GM19467 (cell line): ENCODE measurements around the gene CD44.
"Not testable (repeated sequence)": the region's sequence is repeated elsewhere in the genome, so short reads cannot be mapped to it uniquely, and the experiment has no call there.

Experiments
- ATAC-seq: cut with Tn5 transposase; IDR thresholded peaks from one replicate; pipeline ENCODE4 v1.9.1; 2021; ENCODE audit warnings: mild to moderate bottlenecking, moderate library complexity; ENCODE audit not compliant: unreplicated experiment

Gene CD44

DNA sequence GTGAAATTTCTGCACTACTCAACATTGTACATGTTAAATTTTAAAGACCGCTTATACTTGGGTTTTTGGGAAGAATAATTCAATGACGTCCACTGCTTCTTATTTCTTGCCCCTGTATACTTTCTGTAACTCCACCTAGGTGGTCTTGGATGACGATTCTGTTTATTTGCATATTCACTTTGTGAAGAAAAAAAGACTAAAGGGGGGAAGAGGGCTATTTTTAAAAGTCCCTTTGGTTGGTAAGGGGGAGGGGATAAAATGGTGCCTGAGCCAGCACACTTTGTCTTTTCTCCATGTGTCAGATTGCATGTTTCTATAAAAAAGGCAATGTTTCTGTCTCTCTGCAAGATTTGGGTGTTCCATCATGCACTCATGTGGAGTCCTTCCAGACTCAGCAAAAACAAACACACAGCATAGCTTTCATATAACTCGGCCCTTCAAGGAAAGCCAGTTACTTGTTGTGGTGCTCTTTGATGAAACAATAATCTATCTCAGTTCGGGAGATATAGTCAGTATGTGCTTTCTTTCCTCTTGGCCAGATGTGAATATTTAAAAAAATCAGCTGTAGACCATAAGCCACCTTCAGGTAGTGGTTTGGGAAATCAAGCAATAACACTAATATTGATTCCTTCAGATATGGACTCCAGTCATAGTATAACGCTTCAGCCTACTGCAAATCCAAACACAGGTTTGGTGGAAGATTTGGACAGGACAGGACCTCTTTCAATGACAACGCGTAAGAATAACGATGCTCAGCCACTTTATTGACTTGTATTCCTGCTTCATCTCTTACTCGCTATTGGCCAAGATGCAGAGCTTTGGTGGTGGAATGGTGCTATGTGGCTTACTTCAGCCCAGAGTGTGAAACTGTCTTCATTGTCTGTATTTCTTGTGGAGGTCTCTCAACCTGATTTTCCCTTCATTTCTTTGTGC, 68.8 kb downstream of the CD44 start:
- ATAC-seq, result no peak

DNA sequence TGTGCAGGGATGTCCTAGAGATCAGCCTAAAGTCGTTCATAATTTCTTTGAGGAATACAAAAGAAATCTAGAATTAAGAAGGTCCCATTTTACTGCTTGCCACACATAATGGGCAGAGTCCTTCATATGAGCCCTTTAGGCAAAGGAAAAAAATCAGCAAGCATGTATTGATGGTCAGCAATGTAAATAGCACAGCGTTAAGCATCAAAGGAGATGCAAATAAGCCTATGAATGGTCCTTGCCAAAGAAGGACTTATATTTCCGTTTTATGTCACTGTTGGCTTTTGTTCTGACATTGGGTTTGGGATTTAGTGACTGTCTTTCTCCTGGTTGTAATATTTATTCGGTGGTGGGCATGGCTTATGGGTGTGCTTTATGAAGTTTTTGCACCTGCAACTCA, 69.8 kb downstream of the CD44 start:
- no peak for ATAC-seq

DNA sequence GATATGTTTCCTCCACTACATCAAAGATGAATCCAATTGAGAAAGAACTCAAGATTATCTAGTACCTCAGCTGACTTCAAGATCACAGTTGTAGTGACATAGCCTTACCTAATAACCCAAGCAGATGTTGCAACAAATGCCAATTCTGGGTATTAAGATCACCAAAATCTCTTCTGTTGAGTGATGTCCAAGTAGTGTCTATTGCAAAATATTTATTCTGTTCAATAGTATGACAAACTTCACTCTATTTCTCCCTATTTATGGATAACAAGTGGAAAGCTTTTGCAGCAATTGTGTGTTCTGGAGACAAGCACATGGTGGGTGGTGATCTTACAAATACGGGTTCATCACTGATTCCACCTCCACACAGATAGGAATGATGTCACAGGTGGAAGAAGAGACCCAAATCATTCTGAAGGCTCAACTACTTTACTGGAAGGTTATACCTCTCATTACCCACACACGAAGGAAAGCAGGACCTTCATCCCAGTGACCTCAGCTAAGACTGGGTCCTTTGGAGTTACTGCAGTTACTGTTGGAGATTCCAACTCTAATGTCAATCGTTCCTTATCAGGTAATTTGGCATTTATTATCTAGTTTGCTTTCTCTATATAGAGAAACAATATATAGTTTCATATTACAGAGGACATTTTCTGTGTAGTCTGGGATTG, 72.0 kb downstream of the CD44 start:
- ATAC-seq, result no peak

DNA sequence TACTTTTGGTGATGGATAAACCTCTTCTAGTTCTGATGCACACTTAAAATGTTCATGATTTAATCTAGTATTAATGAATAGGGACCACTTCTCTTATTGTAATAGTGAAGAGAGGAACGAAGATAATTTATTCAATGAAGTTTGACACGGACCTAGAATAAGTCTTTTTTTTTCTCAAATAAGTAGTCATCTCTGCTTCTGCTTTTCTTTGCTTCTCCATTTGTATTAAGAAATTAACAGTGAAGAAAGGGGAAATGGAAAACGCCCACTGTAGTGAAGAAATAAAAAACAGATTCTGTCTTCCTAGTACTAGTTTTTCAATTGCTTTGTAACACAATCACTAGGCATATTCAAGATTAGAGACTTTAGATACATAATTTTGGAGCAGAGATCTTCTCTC, 73.0 kb downstream of the CD44 start:
- no peak for ATAC-seq

DNA sequence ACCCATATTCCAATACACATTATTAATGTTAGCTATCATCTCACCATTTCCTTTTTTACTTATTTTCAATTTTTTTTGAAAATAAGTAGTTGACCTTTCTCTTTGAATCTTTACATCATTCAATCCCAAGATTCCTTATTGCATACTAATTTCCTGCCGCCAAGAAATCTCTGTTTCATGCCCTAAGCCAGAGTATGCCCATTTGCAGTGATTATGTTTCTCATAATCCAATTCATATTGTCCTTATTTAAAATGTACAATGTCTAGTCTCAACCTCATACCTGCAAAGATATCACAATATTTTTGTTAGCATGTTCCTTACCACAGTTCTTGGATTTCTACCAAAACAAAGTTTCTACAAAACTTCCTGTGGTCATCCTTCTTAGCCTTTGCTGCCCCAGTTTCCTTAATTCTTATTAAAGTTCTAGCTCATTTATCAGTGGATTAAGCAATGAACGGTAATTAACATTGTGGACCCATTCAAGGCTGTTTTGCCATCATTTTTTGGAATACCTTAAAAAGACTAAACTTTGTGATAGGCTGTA, 75.3 kb downstream of the CD44 start:
- no peak for ATAC-seq

DNA sequence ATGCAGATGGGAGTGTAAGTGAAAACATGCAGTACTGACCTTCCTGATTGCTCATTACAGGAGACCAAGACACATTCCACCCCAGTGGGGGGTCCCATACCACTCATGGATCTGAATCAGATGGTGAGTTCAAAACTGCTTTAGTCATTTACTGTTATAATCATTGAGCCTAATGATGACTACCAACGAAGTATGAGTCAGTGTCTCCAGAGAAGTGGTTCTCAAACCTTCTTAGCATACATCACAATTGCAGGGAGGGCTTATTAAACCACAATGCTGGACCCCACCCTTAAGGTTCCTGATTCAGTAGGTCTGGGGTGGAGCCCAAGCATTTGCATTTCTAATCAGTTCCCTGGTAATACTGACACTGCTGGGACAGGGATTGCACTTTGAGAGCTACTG, 75.8 kb downstream of the CD44 start:
- ATAC-seq, result no peak

DNA sequence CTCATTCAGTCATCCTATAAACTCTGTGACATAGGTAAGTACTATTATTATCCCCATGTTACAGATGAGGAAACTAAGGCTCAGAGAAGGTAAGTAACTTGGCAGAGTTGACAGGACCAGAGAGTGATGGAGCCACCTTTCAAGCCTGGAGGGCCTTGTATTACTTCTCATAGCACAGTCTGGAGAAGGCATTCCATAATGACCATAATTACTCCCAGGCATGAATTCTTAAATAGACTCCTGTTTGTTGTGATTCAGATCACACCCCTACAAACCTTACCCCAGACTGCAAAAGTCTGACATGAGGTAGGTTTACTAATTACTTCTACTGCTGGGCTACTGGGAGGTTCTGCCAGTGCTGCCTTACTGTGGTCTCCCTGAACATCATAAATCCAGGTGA, 77.0 kb downstream of the CD44 start:
- no peak for ATAC-seq

DNA sequence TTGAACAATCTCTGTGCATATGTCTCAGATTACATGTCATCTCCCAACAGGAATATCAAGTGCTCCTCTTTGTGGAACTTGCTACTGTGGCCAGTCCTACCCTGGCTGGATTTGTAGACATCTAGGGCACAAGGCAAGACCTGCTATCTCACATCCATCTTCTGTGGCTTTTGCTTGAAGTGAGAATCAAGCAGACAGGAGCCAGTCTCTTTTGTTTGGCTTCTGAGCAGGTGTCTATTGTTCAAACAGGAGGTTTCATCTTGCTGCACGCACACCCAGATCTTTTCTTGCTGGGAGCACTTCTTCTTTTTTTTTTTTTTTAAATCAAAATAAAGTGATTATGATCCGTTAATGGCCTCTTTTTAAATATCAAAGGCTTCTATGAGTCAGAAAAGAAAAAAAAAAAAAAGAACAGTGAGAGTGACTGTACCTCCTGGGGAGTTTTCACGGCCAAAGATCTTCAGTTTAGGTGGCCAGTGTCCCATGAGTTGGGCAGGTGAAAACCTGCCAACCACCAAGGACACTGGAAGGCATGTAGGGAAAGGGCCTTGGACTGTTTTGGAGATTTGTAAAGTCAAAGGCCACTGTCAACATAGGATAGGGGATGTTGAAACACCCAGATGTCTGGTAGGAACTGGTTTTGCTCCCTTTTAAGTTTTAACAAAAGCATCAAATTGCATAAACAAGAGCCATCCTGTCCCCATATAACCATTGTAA, 78.1 kb downstream of the CD44 start:
- no peak for ATAC-seq

DNA sequence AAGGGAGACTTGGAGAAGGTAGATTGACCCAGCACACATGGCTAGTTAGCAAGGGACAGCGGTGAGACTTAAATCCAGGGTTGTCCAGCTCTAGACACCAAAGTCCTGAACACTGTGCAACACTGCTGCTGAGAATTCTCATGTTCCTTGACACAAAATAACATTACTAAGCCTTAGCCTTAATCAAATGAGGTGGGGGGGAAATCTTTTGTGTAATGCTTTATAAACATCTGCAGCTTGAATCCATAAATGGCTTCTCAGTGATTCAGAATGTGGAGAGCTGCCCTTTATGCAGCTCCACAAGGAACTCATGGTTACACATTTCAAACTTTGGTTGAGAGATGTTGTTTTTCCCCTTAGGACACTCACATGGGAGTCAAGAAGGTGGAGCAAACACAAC, 80.0 kb downstream of the CD44 start:
- no peak for ATAC-seq

DNA sequence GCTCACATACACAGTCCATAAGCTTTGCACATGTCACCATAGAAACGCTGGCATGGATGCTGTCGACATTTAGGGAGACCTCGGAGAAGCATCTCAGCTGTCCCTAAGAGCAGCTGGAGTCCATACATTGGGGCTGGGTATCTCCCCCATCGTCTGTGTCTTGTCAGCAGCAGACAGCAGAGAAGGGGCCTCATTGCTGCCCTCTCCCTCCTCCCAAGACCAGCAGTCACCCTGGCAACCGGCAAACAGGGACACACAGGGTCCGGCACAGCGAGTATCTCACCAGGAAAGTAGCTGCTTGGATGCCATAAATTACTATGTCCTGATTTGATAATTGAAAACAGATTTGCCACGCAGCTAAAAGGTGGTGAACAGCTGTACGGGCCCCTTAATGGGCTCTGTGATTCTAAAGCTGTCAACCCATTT, 84.4 kb downstream of the CD44 start:
- ATAC-seq, result no peak

DNA sequence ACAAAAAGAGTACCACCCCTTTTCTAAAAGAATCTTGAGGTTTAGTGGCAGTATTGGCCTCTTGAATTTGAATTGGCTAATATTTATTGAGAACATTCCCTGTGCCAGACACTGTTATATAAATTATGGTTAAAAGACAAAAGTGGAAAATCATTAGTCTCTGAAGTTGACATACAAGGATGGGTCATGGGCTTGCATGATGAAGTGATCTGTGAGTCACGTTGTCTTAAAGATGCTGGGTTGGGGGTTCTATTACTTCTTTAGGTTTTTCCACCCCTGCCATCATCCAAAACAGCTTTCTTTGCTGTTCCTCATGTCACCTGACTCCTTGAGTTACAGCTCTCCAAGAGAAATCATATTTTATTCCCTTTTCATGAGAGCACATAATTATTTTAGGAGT, 85.0 kb downstream of the CD44 start:
- ATAC-seq, result no peak

DNA sequence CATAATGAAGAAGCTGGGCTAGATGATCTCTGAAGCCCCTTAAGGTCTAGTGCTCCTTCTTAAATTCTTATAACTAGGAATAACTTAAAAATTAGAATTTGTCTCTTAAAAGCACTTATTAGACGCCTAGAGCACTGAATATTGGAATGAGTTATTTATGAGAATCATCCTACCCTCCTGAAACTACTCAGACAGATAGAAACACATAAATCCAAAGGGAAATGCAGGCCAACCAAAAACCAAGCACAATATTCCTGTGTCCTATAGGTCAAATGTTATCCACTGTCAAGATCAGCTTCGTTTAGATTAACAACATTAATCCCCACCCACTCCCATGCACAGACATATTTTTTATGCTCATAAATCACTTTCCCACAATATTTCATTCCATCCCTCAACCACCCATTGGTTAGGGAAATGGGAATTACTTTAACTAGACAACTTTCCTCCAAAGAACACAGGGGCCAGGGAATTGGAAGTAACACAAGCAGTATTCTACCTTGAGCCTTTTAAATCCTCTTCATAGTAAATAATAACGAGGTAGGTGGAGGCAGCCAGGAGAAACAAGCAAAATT, 87.1 kb downstream of the CD44 start:
- no peak for ATAC-seq

DNA sequence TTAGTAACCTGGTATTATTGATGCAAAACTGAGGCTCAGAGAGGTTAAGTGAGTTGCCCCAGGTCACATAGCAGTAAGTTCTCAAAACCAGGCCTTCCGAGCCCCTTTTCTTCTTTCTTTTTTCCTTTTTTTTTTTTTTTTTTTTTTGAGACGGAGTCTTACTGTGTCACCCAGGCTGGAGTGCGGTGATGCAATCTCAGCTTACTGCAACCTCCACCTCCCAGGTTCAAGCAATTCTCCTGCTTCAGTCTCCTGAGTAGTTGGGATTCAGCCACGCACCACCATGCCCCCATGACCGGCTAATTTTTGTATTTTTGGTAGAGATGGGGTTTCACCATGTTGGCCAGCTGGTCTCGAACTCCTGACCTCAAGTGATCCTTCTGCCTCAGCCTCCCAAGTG, 87.8 kb downstream of the CD44 start:
- not testable (repeated sequence) for ATAC-seq

DNA sequence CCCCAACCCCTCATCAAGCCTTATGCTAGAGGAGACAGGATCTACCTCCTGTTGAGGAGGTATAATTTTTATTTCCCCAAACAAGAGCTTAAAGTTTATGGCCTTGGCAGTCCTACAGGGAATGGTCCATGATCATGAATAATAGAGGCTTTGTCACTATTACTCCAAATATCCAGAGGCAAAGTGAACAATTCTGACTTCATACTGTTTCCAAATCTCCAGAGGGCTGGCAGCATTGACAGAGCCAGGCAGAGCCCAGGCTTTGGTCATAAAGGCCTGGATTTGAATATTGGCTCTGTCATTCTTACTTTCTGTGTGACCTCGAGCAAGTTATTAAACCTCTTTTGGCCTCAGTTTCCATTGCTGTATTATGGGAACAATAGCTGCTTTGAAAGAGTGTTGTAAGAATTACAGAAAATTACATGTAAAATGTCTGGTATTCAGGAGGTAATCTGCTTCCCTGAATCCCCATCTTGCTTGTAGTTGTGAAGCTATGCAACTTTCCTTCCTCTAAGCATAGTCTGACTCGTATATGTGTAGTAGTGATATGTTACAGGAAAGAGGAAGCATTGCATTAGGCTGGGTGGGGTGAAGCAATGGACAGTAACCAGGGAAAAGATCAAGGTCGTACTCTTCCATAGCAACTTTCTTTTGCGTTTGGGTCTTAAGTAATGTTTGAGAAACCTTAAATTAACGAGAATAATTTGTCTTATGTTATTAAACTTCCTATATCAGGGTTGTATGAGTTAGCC, 88.8 kb downstream of the CD44 start:
- no peak for ATAC-seq

DNA sequence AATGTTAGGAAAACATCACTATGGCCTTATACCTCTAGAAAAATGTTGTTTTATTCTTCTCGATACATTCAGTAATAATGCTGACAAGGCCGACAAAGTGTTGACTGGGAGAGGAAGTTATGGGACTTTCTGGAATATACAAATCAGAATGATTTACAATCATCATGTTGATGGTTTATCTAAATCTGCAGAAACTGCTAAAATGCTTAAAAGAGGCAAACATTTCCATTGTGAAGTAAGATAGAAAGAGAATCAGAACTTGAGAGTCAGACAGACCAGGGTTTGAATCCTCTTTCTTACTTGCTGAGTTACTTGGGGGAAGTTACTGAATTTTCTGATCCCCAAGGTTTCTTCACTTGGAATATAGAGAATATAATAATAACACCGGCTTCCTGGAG, 89.4 kb downstream of the CD44 start:
- ATAC-seq, result no peak

DNA sequence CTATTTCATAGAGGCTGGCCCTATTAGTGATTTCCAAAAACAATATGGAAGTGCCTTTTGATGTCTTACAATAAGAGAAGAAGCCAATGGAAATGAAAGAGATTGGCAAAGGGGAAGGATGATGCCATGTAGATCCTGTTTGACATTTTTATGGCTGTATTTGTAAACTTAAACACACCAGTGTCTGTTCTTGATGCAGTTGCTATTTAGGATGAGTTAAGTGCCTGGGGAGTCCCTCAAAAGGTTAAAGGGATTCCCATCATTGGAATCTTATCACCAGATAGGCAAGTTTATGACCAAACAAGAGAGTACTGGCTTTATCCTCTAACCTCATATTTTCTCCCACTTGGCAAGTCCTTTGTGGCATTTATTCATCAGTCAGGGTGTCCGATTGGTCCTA, 91.4 kb downstream of the CD44 start:
- no peak for ATAC-seq

DNA sequence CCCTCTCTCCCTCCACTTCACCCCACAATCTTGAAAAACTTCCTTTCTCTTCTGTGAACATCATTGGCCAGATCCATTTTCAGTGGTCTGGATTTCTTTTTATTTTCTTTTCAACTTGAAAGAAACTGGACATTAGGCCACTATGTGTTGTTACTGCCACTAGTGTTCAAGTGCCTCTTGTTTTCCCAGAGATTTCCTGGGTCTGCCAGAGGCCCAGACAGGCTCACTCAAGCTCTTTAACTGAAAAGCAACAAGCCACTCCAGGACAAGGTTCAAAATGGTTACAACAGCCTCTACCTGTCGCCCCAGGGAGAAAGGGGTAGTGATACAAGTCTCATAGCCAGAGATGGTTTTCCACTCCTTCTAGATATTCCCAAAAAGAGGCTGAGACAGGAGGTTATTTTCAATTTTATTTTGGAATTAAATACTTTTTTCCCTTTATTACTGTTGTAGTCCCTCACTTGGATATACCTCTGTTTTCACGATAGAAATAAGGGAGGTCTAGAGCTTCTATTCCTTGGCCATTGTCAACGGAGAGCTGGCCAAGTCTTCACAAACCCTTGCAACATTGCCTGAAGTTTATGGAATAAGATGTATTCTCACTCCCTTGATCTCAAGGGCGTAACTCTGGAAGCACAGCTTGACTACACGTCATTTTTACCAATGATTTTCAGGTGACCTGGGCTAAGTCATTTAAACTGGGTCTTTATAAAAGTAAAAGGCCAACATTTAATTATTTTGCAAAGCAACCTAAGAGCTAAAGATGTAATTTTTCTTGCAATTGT, 92.3 kb downstream of the CD44 start:
- no peak for ATAC-seq

DNA sequence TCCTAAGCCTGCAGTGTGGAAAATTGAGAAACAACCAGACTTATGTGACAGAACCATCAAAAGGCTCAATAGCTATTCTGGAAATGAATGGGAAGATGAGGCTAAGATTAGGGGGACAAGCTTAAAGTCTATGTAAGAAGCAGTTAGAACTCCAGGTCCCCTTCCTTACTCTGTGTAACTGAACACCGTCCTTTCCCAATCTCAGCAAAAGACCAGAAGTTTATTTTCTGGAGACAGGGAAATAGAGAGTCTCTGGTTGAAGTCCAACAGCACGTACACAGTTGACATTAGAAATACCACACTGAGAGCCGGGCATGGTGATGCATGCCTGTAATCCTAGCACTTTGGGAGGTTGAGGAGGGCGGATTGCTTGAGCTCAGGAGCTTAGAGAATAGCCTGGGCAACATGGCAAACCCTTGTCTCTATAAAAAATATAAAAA, 93.9 kb downstream of the CD44 start:
- ATAC-seq, result no peak

DNA sequence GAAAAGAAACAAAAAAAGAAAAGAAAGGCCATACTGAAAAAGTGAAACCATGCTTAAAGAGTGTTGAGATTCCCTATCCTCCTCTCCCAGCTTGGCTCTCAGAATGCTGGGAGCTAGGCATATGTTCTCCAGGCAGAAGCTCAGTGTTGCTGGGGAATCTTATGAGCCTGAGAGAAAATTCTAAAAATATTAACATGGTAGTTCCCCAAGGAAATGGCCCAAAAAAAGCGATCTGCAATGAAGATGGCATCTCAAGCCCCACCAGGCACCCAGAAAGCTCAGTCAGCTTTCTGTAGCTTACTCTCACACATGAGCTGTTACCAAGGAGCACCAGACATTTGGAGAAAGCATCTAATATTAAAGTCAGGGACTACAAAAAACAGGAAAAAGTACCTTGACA, 94.5 kb downstream of the CD44 start:
- no peak for ATAC-seq
